Measurements from ENCODE around the gene DLEU7. TPM values are rescaled to one million over a fixed set of nuclear protein-coding genes. Genes with fewer than 3 reads are reported as not detected.

Gene DLEU7
- total RNA-seq, 8 experiments from 2014 or later = 0.31 to 4.8 (median 3.1) TPM; not detected in 1

DNA sequence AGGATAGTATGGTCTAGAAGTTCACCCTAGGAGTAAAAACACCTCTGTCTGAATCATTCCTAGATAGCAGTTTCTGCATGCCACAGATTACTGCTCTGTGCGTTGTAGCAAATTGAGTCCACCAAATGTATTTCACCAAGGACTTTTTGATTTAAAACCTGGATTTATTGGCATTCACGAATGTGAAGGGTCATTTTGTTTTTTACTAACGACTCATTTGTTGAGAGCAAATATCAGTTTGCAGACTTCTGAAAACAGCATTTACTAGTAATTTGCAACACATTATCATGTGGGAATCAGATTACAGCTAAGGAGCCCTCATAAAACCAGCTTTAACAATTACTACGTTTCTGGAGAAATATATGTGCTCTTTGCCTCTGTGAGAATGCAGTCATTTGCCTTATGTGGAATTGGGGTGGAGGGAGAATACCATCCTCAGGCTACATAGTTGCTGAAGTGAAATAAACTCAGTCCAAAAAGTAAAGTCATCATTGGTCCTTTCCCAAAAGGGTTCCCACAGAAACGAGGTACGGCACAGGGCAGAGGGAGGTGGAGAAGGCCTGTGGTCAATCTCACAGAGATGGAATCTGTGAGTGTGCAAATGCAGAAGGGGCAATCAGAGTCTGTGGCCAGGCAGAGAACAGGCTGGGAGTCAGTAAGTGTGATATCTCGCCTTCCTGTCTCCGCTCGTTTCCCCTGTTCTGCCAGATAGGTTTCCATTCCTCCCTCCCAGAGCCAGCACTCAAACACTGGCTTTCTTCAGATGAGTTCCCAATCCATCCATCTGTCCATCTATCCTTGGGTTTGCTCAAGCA lies 63.1 kb downstream of the DLEU7 start:
- 50 to 93% (median 77%) methylated on average over 2 to 8 of the region's 9 CpGs for WGBS, 10 experiments
- in situ Hi-C loops (cut with MboI; ENCODE audit: low pct_unique_long_range_greater_than_20kb in 2 of 9, low sequenced_read_pairs in 9 of 9, unreplicated experiment in 9 of 9) = no loop called here
- Histone ChIP-seq H3K4me3 (no peak overlapping the region), H3K4me1 (replicated peaks in 1 of 2) (no peaks in the 10 kb centered on the region), H3K27ac (no peak overlapping the region)
- no peak for ATAC-seq (replicated peaks in 6 of 8)

- in situ Hi-C loops (cut with MboI; ENCODE audit: low pct_unique_long_range_greater_than_20kb in 2 of 9, low sequenced_read_pairs in 9 of 9, unreplicated experiment in 9 of 9) = no loop called here
- Histone ChIP-seq H3K4me1 (replicated peaks in 1 of 2) (no peaks in the 10 kb centered on the region), H3K27ac (no peak overlapping the region), H3K4me3 (no peak overlapping the region)
- no peak for ATAC-seq (replicated peaks in 6 of 8)
- 32 to 97% (median 87%) methylated on average over 1 to 7 of the region's 8 CpGs for WGBS, 10 experiments
These were observed 63.9 kb downstream of the DLEU7 start for GRCh38 chr13:50779443-50780200.

Other genes starting within 250 kb of the DLEU7 start
- 10 to 100 TPM; 24.0 to 57.7 (median 35.1) TPM for gene RNASEH2B, start 66.1 kb upstream of the DLEU7 start, total RNA-seq